Body of pancreas (tissue), 4 donors: Measurements from ENCODE around the gene ADK. TPM values are rescaled to one million over a fixed set of nuclear protein-coding genes. Genes with fewer than 3 reads are reported as not detected.

Source experiments
- ATAC-seq: fragments of 150-250 bp; one replicate; pipeline ENCODE4 v1.9.1; 2016
- DNase-seq, 4 donors: peaks; one replicate each; pipeline ENCODE4 v3.0.0-alpha.2; 2019
- H3K27ac ChIP-seq, 4 donors: fragments of 200-600 bp; sonication (generic); 1 replicate in 3 of 4; 2 replicates in 1 of 4; pipeline versions ENCODE4 v1.5.1 to v1.6.1; 2016 to 2019; ENCODE audit warnings: mild to moderate bottlenecking in 1 of 4, mixed read lengths in 1 of 4, moderate library complexity in 1 of 4
- H3K27me3 ChIP-seq, 2 donors: fragments of 200-600 bp; sonication (generic); one replicate each; pipeline ENCODE4 v1.6.0; 2016; ENCODE audit warnings: mild to moderate bottlenecking in 1 of 2
- H3K36me3 ChIP-seq, 2 donors: fragments of 200-600 bp; sonication (generic); replicated peaks in 1 of 2; 2 replicates each; pipeline ENCODE4 v1.5.1; 2016; ENCODE audit warnings: low read depth in 2 of 2; ENCODE audit not compliant: insufficient read depth in 1 of 2
- H3K4me1 ChIP-seq: fragments of 200-600 bp; sonication (generic); one replicate; pipeline ENCODE4 v1.6.0; 2016
- H3K4me3 ChIP-seq, 2 donors: fragments of 200-600 bp; sonication (generic); 1 replicate in 1 of 2; 2 replicates in 1 of 2; pipeline ENCODE4 v1.5.1; 2016 to 2019
- H3K9me3 ChIP-seq, 3 donors: fragments of 200-600 bp; sonication (generic); 1 replicate in 2 of 3; 2 replicates in 1 of 3; pipeline ENCODE4 v1.5.1; 2016
- CTCF ChIP-seq, 7 experiments: fragments of 450-650 bp in 4 of 7; fragments of 200-600 bp in 3 of 7; sonication (generic) in 3 of 7; IDR thresholded peaks; one replicate each; pipeline ENCODE4 v1.5.1; 2016 to 2019; ENCODE audit warnings: antibody characterized with exemption in 7 of 7
- POLR2A ChIP-seq, 3 donors: fragments of 450-650 bp; IDR thresholded peaks; one replicate each; pipeline ENCODE4 v1.6.1; 2016; ENCODE audit warnings: antibody characterized with exemption in 3 of 3, mild to moderate bottlenecking in 2 of 3
- WGBS, 2 donors: methylation state at CpG; one replicate each; pipeline ENCODE4 v1.1.5; 2017; 5-methylcytosine and 5-hydroxymethylcytosine counted together
- intact Hi-C: fragments of 100-400 bp; cut with DNase I; formaldehyde crosslinking; loops from one replicate; pipeline ENCODE4 v1.15.1; 2023
- total RNA-seq, 2 donors: library from RNA; depleted of rRNA; stranded (reverse); fragments of >200 nt; gene quantifications; one replicate each; pipeline ENCODE4 v1.1.0, GENCODE V29; 2016

The ADK gene
- total RNA-seq, 2 donors from 2014 or later: 12.9 to 18.7 TPM

GRCh38 chr10:74652664-74653063 is 501.6 kb downstream of the ADK start:
- H3K27me3 ChIP-seq: no peaks in the 10 kb centered on the region
- no peaks in the 10 kb centered on the region for H3K9me3 ChIP-seq
- 95 to 98% methylated on average over 7 of the region's 7 CpGs for WGBS, 2 donors
- intact Hi-C loops: no loop called here
- no peak for ATAC-seq
- H3K4me3 ChIP-seq: no peak overlapping the region
- no peaks in the 10 kb centered on the region for H3K4me1 ChIP-seq
- no peak overlapping the region for H3K27ac ChIP-seq
- no peak for DNase-seq
- TF ChIP-seq CTCF (IDR thresholded peaks at IDR 0.05) (no peak), POLR2A (IDR thresholded peaks at IDR 0.05) (no peak)
- no peaks in the 10 kb centered on the region for H3K36me3 ChIP-seq

GRCh38 chr10:74658511-74658910 is 507.5 kb downstream of the ADK start:
- no peaks in the 10 kb centered on the region for H3K9me3 ChIP-seq
- no peak for ATAC-seq
- intact Hi-C loops: no loop called here
- 79 to 82% methylated on average over 5 of the region's 5 CpGs for whole genome bisulfite sequencing, 2 donors
- no peak for TF ChIP-seq POLR2A (IDR thresholded peaks at IDR 0.05)
- no peak for TF ChIP-seq CTCF (IDR thresholded peaks at IDR 0.05)
- no peak overlapping the region for H3K4me3 ChIP-seq
- H3K36me3 ChIP-seq: no peaks in the 10 kb centered on the region
- no peaks in the 10 kb centered on the region for H3K27me3 ChIP-seq
- DNase-seq: no peak
- no peak overlapping the region for H3K27ac ChIP-seq
- peaks cover 3% of the 10 kb centered on the region for H3K4me1 ChIP-seq

DNA sequence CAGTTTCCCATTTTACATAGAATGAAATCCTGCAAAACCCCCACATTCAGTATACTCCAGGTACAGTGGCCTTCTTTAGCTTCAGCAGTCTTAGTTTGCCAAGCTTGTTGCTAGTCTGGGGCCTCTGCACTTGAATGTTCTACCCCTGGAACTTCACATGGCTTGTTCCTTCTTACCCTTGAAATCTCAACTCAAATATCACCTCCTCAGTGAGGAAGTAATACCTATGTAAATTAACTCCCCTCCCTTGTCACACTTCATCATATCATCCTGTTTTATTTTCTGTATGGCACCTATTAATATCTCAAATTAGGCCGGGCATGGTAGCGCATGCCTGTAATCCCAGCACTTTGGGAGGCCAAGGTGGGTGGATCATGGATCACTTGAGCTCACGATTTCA is 511.6 kb downstream of the ADK start:
- Histone ChIP-seq H3K4me1 (peaks cover 3% of the 10 kb centered on the region), H3K36me3 (no peaks in the 10 kb centered on the region), H3K9me3 (no peaks in the 10 kb centered on the region), H3K27me3 (no peaks in the 10 kb centered on the region), H3K27ac (no peak overlapping the region), H3K4me3 (no peak overlapping the region)
- no peak for ATAC-seq
- WGBS, 2 donors: 94 to 97% methylated on average over 3 of the region's 3 CpGs
- TF ChIP-seq CTCF (IDR thresholded peaks at IDR 0.05): no peak
- no peak for TF ChIP-seq POLR2A (IDR thresholded peaks at IDR 0.05)
- no peak for DNase-seq
- intact Hi-C loops: no loop called here

DNA sequence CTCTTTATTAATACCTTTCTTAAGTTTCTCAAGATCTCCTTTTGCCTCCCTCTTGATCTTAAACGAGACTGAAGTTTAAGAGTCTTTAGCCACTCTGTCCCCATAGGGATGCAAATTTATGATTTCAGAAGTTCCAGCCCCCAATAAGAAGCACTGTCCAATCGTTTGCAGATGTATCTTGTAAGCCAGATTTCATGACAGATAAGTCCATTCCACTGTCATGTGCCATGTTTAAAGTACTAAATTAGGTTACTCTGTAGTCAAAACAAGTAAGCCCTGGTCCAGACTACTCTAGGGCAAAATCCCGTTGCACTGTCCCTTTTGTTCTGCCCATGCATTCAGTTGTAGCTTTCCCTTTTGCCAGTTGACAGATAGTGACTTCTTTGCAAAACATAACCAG is 518.2 kb downstream of the ADK start:
- DNase-seq: no peak
- Histone ChIP-seq H3K27me3 (no peaks in the 10 kb centered on the region), H3K36me3 (peaks cover 0 to 2% of the 10 kb centered on the region in 2 donors), H3K9me3 (no peaks in the 10 kb centered on the region), H3K4me1 (no peaks in the 10 kb centered on the region), H3K4me3 (no peak overlapping the region), H3K27ac (no peak overlapping the region)
- intact Hi-C loops: no loop called here
- ATAC-seq: no peak
- 75 to 76% methylated on average over 3 of the region's 3 CpGs for WGBS, 2 donors
- TF ChIP-seq POLR2A (IDR thresholded peaks at IDR 0.05) (no peak), CTCF (IDR thresholded peaks at IDR 0.05) (no peak)

DNA sequence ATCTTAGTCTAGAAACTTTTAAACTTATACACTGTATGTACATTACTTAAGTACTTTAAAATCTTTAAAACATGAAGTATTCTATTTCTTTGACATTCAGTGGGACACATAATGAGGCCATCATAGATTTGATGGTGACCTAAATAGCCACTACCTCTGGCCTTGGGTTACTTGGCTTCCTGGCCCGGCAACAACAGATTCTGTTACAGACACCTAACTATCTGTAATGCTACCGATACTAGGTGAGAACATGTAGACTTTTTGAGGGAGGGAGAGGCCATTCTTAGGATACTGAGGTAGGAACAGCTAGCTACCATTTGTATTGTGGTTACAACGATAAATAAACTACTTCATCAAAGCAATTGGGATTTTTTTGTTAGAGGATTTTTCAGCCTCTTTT is 520.7 kb downstream of the ADK start:
- Histone ChIP-seq H3K9me3 (no peaks in the 10 kb centered on the region), H3K27ac (no peak overlapping the region), H3K4me1 (no peaks in the 10 kb centered on the region), H3K4me3 (no peak overlapping the region), H3K27me3 (no peaks in the 10 kb centered on the region), H3K36me3 (peaks cover 0 to 2% of the 10 kb centered on the region in 2 donors)
- intact Hi-C loops: no loop called here
- no peak for TF ChIP-seq POLR2A (IDR thresholded peaks at IDR 0.05)
- TF ChIP-seq CTCF (IDR thresholded peaks at IDR 0.05): no peak
- DNase-seq (no peak), ATAC-seq (no peak)
- 74 to 78% methylated on average over 3 of the region's 3 CpGs for WGBS, 2 donors
